ENCODE measurements around the gene ELP2. TPM values are rescaled to one million over a fixed set of nuclear protein-coding genes. Genes with fewer than 3 reads are reported as not detected.

Gene ELP2
- total RNA-seq, 1 donor from 2014 or later: 111 TPM

GRCh38 chr18:36175481-36175880 is 45.8 kb downstream of the ELP2 start:
- H3K36me3 Mint-ChIP-seq (ENCODE audit: insufficient read depth): peaks cover 8% of the 10 kb centered on the region
- no peak for TF ChIP-seq CTCF (IDR thresholded peaks at IDR 0.05; ENCODE audit: unreplicated experiment)
- no peaks in the 10 kb centered on the region for H3K4me1 Mint-ChIP-seq (ENCODE audit: low read depth)
- DNase-seq (ENCODE audit: low spot score, unreplicated experiment): no peak
- no peak overlapping the region for H3K27ac Mint-ChIP-seq
- no peak overlapping the region for H3K4me3 Mint-ChIP-seq (ENCODE audit: low read depth)
- no peaks in the 10 kb centered on the region for H3K27me3 Mint-ChIP-seq
- H3K9me3 Mint-ChIP-seq (ENCODE audit: low read depth): no peaks in the 10 kb centered on the region

- no peak for TF ChIP-seq CTCF (IDR thresholded peaks at IDR 0.05; ENCODE audit: unreplicated experiment)
- H3K4me1 Mint-ChIP-seq (ENCODE audit: low read depth): no peaks in the 10 kb centered on the region
- no peak overlapping the region for H3K4me3 Mint-ChIP-seq (ENCODE audit: low read depth)
- H3K27me3 Mint-ChIP-seq: no peaks in the 10 kb centered on the region
- H3K9me3 Mint-ChIP-seq (ENCODE audit: low read depth): no peaks in the 10 kb centered on the region
- no peak overlapping the region for H3K27ac Mint-ChIP-seq
- no peak for DNase-seq (ENCODE audit: low spot score, unreplicated experiment)
- peaks cover 8% of the 10 kb centered on the region for H3K36me3 Mint-ChIP-seq (ENCODE audit: insufficient read depth)
Observed at GRCh38 chr18:36176177-36176584, 46.5 kb downstream of the ELP2 start.

GRCh38 chr18:36176711-36177110 is 47.0 kb downstream of the ELP2 start:
- Mint-ChIP-seq H3K27ac (no peak overlapping the region), H3K4me1 (ENCODE audit: low read depth) (no peaks in the 10 kb centered on the region)
- no peak for DNase-seq (ENCODE audit: low spot score, unreplicated experiment)

GRCh38 chr18:36177913-36178312 is 48.2 kb downstream of the ELP2 start:
- Mint-ChIP-seq H3K27ac (no peak overlapping the region), H3K36me3 (ENCODE audit: insufficient read depth) (peaks cover 4% of the 10 kb centered on the region), H3K4me3 (ENCODE audit: low read depth) (no peak overlapping the region), H3K9me3 (ENCODE audit: low read depth) (no peaks in the 10 kb centered on the region), H3K27me3 (peaks cover 2% of the 10 kb centered on the region), H3K4me1 (ENCODE audit: low read depth) (no peaks in the 10 kb centered on the region)
- no peak for TF ChIP-seq CTCF (IDR thresholded peaks at IDR 0.05; ENCODE audit: unreplicated experiment)
- DNase-seq (ENCODE audit: low spot score, unreplicated experiment): no peak

More at GRCh38 chr18:36176711-36177110, 47.0 kb downstream of the ELP2 start:
- no peaks in the 10 kb centered on the region for H3K9me3 Mint-ChIP-seq (ENCODE audit: low read depth)
- TF ChIP-seq CTCF (IDR thresholded peaks at IDR 0.05; ENCODE audit: unreplicated experiment): no peak
- peaks cover 7% of the 10 kb centered on the region for H3K36me3 Mint-ChIP-seq (ENCODE audit: insufficient read depth)
- no peak overlapping the region for H3K4me3 Mint-ChIP-seq (ENCODE audit: low read depth)
- H3K27me3 Mint-ChIP-seq: no peaks in the 10 kb centered on the region

- H3K27ac Mint-ChIP-seq: no peak overlapping the region
- no peak for DNase-seq (ENCODE audit: low spot score, unreplicated experiment)
- H3K9me3 Mint-ChIP-seq (ENCODE audit: low read depth): no peaks in the 10 kb centered on the region
- H3K4me3 Mint-ChIP-seq (ENCODE audit: low read depth): no peak overlapping the region
- TF ChIP-seq CTCF (IDR thresholded peaks at IDR 0.05; ENCODE audit: unreplicated experiment): no peak
- no peaks in the 10 kb centered on the region for H3K4me1 Mint-ChIP-seq (ENCODE audit: low read depth)
- peaks cover 3% of the 10 kb centered on the region for H3K36me3 Mint-ChIP-seq (ENCODE audit: insufficient read depth)
- H3K27me3 Mint-ChIP-seq: peaks cover 20% of the 10 kb centered on the region
Observed at GRCh38 chr18:36179562-36180355, 50.1 kb downstream of the ELP2 start.

Measured in progenitor cell of endocrine pancreas (in vitro differentiated cells).